AG04449 (cell line): ENCODE results near the gene AP1M1.

Source experiments
- CTCF ChIA-PET: fragments of 350-600 bp; formaldehyde crosslinking; extraction: SDS; loops from one replicate; lab custom pipeline; 2021; ENCODE audit warnings: antibody characterized with exemption; lab: Yijun Ruan, JAX
- POLR2A ChIA-PET: fragments of 400-600, 350-600 bp; formaldehyde crosslinking; extraction: SDS; loops from one replicate; lab custom pipeline; 2020; ENCODE audit warnings: antibody characterized with exemption, inconsistent platforms; lab: Yijun Ruan, JAX
- DNase-seq: peaks from one replicate; pipeline ENCODE4 v3.0.0-alpha.2; 2010; ENCODE audit warnings: low read depth, low spot score
- H3K4me3 ChIP-seq: 2 replicates; pipeline ENCODE4 v1.5.1; 2011; ENCODE audit warnings: low read depth, mild to moderate bottlenecking, control low read depth, low read length
- TF ChIP-seq, protein P1 (sequence below): IDR thresholded peaks from one replicate; pipeline ENCODE4 v1.5.1; 2011; ENCODE audit warnings: mild to moderate bottlenecking, moderate library complexity, low read length, control low read depth, inconsistent platforms; ENCODE audit not compliant: insufficient read depth; ENCODE audit errors: missing control alignments

The AP1M1 gene

DNA sequence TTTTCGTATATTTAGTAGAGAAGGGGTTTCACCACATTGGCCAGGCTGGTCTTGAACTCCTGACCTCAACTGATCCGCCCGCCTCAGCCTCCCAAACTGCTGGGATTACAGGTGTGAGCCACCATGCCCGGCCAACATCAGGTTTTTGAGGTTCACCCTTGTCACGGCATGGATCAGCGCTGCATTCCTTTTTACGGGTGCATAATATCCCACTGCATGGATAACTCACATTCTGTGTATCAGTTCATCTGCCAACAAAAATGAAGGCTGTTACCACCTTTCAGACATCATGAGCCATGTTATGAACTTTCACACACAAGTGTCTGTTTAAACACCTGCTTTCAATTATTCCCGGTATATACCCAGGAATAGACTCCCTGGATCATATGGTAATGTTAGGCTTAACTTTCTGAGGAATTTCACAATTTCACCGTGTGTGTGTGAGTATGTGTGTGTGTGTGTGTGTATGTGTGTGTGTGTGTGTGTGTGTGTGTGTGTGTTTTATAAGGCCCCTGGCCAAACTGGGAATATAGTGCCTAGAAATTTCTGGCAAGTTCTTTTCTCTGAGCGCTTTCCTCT, 52.2 kb downstream of the AP1M1 start:
- DNase-seq, result peak; percentile 28
- POLR2A ChIA-PET, result no interaction called here
- CTCF ChIA-PET, result interaction anchor here (2.6 to 8.2 kb wide), 3 partner anchors 131 to 137 kb away, joined by 23 to 352 read pairs (median 169); no protein-coding TSS in a partner anchor
- TF ChIP-seq, protein P1, sequence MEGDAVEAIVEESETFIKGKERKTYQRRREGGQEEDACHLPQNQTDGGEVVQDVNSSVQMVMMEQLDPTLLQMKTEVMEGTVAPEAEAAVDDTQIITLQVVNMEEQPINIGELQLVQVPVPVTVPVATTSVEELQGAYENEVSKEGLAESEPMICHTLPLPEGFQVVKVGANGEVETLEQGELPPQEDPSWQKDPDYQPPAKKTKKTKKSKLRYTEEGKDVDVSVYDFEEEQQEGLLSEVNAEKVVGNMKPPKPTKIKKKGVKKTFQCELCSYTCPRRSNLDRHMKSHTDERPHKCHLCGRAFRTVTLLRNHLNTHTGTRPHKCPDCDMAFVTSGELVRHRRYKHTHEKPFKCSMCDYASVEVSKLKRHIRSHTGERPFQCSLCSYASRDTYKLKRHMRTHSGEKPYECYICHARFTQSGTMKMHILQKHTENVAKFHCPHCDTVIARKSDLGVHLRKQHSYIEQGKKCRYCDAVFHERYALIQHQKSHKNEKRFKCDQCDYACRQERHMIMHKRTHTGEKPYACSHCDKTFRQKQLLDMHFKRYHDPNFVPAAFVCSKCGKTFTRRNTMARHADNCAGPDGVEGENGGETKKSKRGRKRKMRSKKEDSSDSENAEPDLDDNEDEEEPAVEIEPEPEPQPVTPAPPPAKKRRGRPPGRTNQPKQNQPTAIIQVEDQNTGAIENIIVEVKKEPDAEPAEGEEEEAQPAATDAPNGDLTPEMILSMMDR, result no peak
- H3K4me3 ChIP-seq, result no peak overlapping the region

DNA sequence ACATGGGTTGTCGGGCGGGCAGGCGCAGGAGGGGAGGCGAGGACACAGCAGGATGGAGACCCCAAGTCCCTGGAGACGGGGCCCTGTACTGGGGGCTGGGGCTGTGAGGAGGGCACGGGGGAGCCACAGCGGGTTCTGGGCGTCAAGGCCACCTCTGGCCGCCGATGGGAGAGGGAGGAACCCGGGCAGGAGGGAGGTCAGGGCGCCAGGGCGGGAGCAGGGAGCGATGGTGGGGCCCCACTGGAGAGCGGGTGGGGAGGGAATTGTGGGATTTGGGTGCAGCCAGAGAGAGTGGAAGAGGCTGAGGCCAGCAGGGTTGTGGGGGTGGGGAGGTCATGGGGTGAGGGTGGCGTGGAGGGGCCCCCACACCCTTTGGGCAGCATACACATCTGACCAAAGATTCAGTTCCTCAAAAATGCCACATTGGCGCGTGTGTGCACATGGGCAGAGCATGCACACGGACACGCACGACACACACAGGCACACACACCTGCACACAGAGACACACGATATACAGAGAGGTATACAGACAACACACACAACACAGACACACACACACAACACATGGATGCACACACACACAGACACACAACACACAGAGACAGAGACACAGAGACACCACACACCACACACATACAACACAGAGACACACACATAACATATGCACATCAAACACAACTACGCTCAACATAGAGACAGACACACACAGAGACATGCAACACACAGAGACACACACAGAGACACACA, 54.9 kb downstream of the AP1M1 start:
- TF ChIP-seq, protein P1, result no peak
- ChIA-PET POLR2A (no interaction called here), CTCF (interaction anchor here (1.1 to 2.6 kb wide), 2 partner anchors 130 to 135 kb away, joined by 4 to 23 read pairs; no protein-coding TSS in a partner anchor)
- H3K4me3 ChIP-seq, result no peak overlapping the region
- no peak for DNase-seq

DNA sequence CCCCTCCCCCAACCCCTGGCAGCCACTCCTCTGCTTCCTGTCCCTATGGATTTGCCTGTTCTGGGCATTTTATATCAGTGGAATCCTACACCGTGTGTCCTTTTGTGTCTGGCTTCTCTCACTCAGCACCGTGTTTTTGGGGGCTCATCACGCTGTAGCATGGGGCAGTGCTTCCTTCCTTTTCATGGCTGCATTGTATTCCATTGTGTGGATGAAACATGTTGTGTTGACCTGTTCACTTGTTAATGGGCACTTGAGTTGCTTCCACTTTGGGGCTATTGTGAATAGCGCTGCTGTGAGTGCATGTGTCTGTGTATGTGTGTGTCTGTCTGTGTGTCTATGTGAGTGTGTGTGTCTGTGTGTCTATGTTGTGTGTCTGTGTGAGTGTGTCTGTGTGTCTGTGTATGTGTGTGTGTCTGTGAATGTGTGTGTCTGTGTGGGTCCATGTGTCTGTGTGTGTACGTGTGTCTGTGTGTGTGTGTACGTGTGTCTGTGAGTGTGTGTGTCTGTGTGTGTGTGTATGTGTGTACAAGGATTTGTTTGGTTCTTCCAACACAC, 57.2 kb downstream of the AP1M1 start:
- DNase-seq, result no peak
- H3K4me3 ChIP-seq, result no peak overlapping the region
- TF ChIP-seq, protein P1, result no peak
- CTCF ChIA-PET, result interaction anchor here (1.3 kb wide), 1 partner anchor 34 kb away, joined by 3 read pairs; no protein-coding TSS in a partner anchor
- POLR2A ChIA-PET, result no interaction called here

DNA sequence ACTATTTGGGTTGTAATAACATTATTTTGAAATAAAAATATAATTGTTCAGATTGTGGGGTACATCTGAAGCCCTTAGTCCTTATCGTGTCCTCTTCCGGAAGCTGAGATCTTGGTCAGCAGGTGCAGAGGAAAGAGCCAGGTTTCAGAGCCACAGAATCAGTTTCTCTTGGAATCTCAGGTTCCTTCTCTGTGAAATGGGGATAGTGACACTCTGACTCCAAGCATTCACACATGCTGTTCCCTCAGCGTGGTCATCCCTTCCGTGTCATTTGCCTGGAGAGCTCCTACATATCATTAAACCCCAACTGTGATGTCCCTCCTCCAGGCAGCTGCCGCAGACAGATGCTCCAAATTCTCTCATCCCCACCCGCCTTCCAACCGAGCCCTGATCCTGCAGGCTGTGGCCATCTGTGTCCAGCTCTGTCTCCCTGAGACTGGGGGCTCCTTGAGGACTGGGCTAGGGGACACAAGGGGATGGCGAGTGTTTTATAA, 59.8 kb downstream of the AP1M1 start:
- TF ChIP-seq, protein P1, result no peak
- no peak for DNase-seq
- no peak overlapping the region for H3K4me3 ChIP-seq
- ChIA-PET POLR2A (no interaction called here), CTCF (interaction anchor here (1.2 to 3.7 kb wide), 5 partner anchors 10 to 124 kb away, joined by 3 to 17 read pairs (median 4); no protein-coding TSS in a partner anchor)

DNA sequence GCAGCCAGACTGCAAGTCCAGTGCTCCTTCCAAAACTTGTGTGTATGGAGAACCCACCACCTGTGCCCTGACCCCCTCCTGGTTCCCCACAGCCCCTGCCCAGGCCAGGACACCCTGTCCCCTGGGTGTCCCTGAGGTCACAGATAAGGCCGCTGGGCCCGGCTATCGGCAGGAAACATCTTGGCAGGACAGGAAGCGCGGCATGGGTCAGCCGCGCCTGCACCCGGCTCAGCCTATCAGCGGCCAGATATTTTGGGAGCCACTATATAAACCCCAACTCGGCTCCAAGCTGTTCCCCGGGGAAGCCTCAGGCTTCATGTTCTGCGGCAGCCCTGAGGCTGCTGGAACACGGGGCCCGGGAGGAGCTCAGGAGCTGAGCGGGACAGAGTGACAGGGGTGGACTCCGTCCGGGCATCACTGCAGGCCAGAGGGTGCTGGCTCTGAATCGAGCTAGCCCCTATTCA, 60.8 kb downstream of the AP1M1 start:
- ChIA-PET CTCF (interaction anchor here (0.8 to 3.7 kb wide), 6 partner anchors 10 to 124 kb away, joined by 3 to 17 read pairs (median 4); no protein-coding TSS in a partner anchor), POLR2A (no interaction called here)
- H3K4me3 ChIP-seq, result no peak overlapping the region
- TF ChIP-seq, protein P1, result no peak
- DNase-seq, result no peak
